Ascending aorta (tissue), 2 donors: ENCODE measurements around the gene SH2D6. TPM values are rescaled to one million over a fixed set of nuclear protein-coding genes. Genes with fewer than 3 reads are reported as not detected.

Source experiments
- DNase-seq, 2 donors: peaks; one replicate each; pipeline ENCODE4 v3.0.0-alpha.2; 2019; ENCODE audit warnings: low spot score in 2 of 2
- H3K27ac ChIP-seq, 2 donors: fragments of 200-600 bp; sonication (generic); one replicate each; pipeline ENCODE4 v1.5.1; 2016 to 2017; ENCODE audit warnings: mild to moderate bottlenecking in 1 of 2
- H3K27me3 ChIP-seq: fragments of 200-600 bp; sonication (generic); one replicate; pipeline ENCODE4 v1.5.1; 2017
- H3K36me3 ChIP-seq, 2 donors: fragments of 200-600 bp; sonication (generic); one replicate each; pipeline ENCODE4 v1.5.1; 2016
- H3K4me1 ChIP-seq, 2 donors: fragments of 200-600 bp; sonication (generic); one replicate each; pipeline ENCODE4 v1.5.1; 2016 to 2017; ENCODE audit warnings: mild to moderate bottlenecking in 1 of 2
- H3K4me3 ChIP-seq, 2 donors: fragments of 200-600 bp; sonication (generic); one replicate each; pipeline ENCODE4 v1.5.1; 2016 to 2017; ENCODE audit warnings: mild to moderate bottlenecking in 1 of 2
- H3K9me3 ChIP-seq, 2 donors: fragments of 200-600 bp; sonication (generic); one replicate each; pipeline ENCODE4 v1.5.1; 2016
- CTCF ChIP-seq, 3 experiments: fragments of 200-600 bp in 2 of 3; fragments of 450-650 bp in 1 of 3; sonication (generic) in 2 of 3; IDR thresholded peaks; one replicate each; pipeline ENCODE4 v1.5.1; 2016 to 2019; ENCODE audit warnings: antibody characterized with exemption in 3 of 3, mild to moderate bottlenecking in 1 of 3, moderate library complexity in 1 of 3
- intact Hi-C: fragments of 100-400 bp; cut with DNase I; formaldehyde crosslinking; loops from one replicate; pipeline ENCODE4 v1.15.1; 2023
- total RNA-seq: library from RNA; depleted of rRNA; stranded (reverse); fragments of >200 nt; gene quantifications from one replicate; pipeline ENCODE4 v1.1.0, GENCODE V29; 2016

Gene SH2D6
- total RNA-seq, 1 donor from 2014 or later: not detected

GRCh38 chr2:85420536-85421259, 2.2 kb downstream of the SH2D6 start:
- H3K4me3 ChIP-seq: peak overlapping the region in 1 of 2 donors; percentile 32
- peaks cover 6 to 11% of the 10 kb centered on the region in 2 donors for H3K4me1 ChIP-seq
- H3K36me3 ChIP-seq: no peaks in the 10 kb centered on the region
- peak overlapping the region; percentile 30 to 60 for H3K27ac ChIP-seq
- H3K27me3 ChIP-seq: no peaks in the 10 kb centered on the region
- no peaks in the 10 kb centered on the region for H3K9me3 ChIP-seq
- peak; percentile 100 for TF ChIP-seq CTCF (IDR thresholded peaks at IDR 0.05)
- peak; percentile 52 to 95 for DNase-seq
- intact Hi-C loops: loop anchor here (1.0 kb wide), 2 partner anchors 119 to 132 kb away; partner anchors contain the start of gene MAT2A

- H3K36me3 ChIP-seq: no peaks in the 10 kb centered on the region
- H3K9me3 ChIP-seq: no peaks in the 10 kb centered on the region
- intact Hi-C loops: no loop called here
- no peak overlapping the region for H3K4me3 ChIP-seq
- TF ChIP-seq CTCF (IDR thresholded peaks at IDR 0.05): no peak
- no peaks in the 10 kb centered on the region for H3K27me3 ChIP-seq
- H3K4me1 ChIP-seq: peaks cover 6 to 11% of the 10 kb centered on the region in 2 donors
- H3K27ac ChIP-seq: peak overlapping the region; percentile 30 to 60
- no peak for DNase-seq
Observed at GRCh38 chr2:85421260-85422071, 3.0 kb downstream of the SH2D6 start.

- Histone ChIP-seq H3K4me3 (no peak overlapping the region), H3K4me1 (peaks cover 6 to 11% of the 10 kb centered on the region in 2 donors), H3K36me3 (no peaks in the 10 kb centered on the region), H3K9me3 (no peaks in the 10 kb centered on the region), H3K27me3 (no peaks in the 10 kb centered on the region), H3K27ac (no peak overlapping the region)
- TF ChIP-seq CTCF (IDR thresholded peaks at IDR 0.05): no peak
- no peak for DNase-seq
- intact Hi-C loops: no loop called here
Observed at GRCh38 chr2:85422072-85422457, 3.6 kb downstream of the SH2D6 start.

- TF ChIP-seq CTCF (IDR thresholded peaks at IDR 0.05): no peak
- intact Hi-C loops: no loop called here
- no peak overlapping the region for H3K27ac ChIP-seq
Observed at GRCh38 chr2:85423525-85423924, 5.0 kb downstream of the SH2D6 start.

GRCh38 chr2:85425588-85425987, 7.1 kb downstream of the SH2D6 start:
- TF ChIP-seq CTCF (IDR thresholded peaks at IDR 0.05): no peak
- intact Hi-C loops: no loop called here
- no peaks in the 10 kb centered on the region for H3K36me3 ChIP-seq
- no peak overlapping the region for H3K27ac ChIP-seq
- H3K9me3 ChIP-seq: no peaks in the 10 kb centered on the region
- H3K4me1 ChIP-seq: no peaks in the 10 kb centered on the region
- DNase-seq: no peak
- no peaks in the 10 kb centered on the region for H3K27me3 ChIP-seq
- no peak overlapping the region for H3K4me3 ChIP-seq

More at GRCh38 chr2:85423525-85423924, 5.0 kb downstream of the SH2D6 start:
- DNase-seq: no peak
- no peak overlapping the region for H3K4me3 ChIP-seq
- H3K4me1 ChIP-seq: peaks cover 6 to 8% of the 10 kb centered on the region in 2 donors
- H3K27me3 ChIP-seq: no peaks in the 10 kb centered on the region
- no peaks in the 10 kb centered on the region for H3K36me3 ChIP-seq
- H3K9me3 ChIP-seq: no peaks in the 10 kb centered on the region
